GM23338 (cell line): ENCODE data around the gene ZNF787. TPM values are rescaled to one million over a fixed set of nuclear protein-coding genes. Genes with fewer than 3 reads are reported as not detected.

Experiments used
- ATAC-seq: fragments of 200-7000 bp; cut with Tn5 transposase; 3 replicates; pipeline ENCODE4 v1.9.1; 2020
- DNase-seq: peaks from one replicate; pipeline ENCODE4 v3.0.0-alpha.2; 2015; ENCODE audit warnings: low spot score
- H2AFZ ChIP-seq: fragments of 200-600 bp; sonication (generic); 2 replicates; pipeline ENCODE4 v1.8.0; 2016; ENCODE audit warnings: antibody characterized with exemption, mild to moderate bottlenecking, moderate library complexity
- H3F3A ChIP-seq: fragments of 200-600 bp; sonication (generic); replicated peaks from 2 replicates; pipeline ENCODE4 v1.8.0; 2017; ENCODE audit warnings: antibody characterized with exemption, mixed run types, low read depth
- H3K27ac ChIP-seq: fragments of 200-600 bp; sonication (generic); 2 replicates; pipeline ENCODE4 v1.6.1; 2016; ENCODE audit warnings: low read depth
- H3K27me3 ChIP-seq: fragments of 200-600 bp; sonication (generic); 2 replicates; pipeline ENCODE4 v1.8.0; 2016; ENCODE audit warnings: mild to moderate bottlenecking, mixed run types, moderate library complexity; ENCODE audit not compliant: insufficient read depth
- H3K36me3 ChIP-seq: fragments of 200-600 bp; sonication (generic); 2 replicates; pipeline ENCODE4 v1.8.0; 2016; ENCODE audit warnings: mild to moderate bottlenecking; ENCODE audit not compliant: insufficient read depth
- H3K4me1 ChIP-seq: fragments of 200-600 bp; sonication (generic); 2 replicates; pipeline ENCODE4 v1.8.0; 2016; ENCODE audit warnings: mild to moderate bottlenecking, moderate library complexity; ENCODE audit not compliant: insufficient read depth
- H3K4me2 ChIP-seq: fragments of 200-600 bp; sonication (generic); 2 replicates; pipeline ENCODE4 v1.7.1; 2017; ENCODE audit warnings: mixed run types
- H3K4me3 ChIP-seq: fragments of 200-600 bp; sonication (generic); 2 replicates; pipeline ENCODE4 v1.6.1; 2016; ENCODE audit warnings: mixed run types
- H3K79me2 ChIP-seq: fragments of 200-600 bp; sonication (generic); replicated peaks from 2 replicates; pipeline ENCODE4 v1.8.0; 2017; ENCODE audit warnings: mild to moderate bottlenecking; ENCODE audit not compliant: insufficient read depth
- H3K9me2 ChIP-seq: fragments of 200-600 bp; sonication (generic); 2 replicates; pipeline ENCODE4 v1.8.0; 2017; ENCODE audit not compliant: insufficient read depth
- H4K20me1 ChIP-seq: fragments of 200-600 bp; sonication (generic); replicated peaks from 2 replicates; pipeline ENCODE4 v1.8.0; 2017; ENCODE audit warnings: mild to moderate bottlenecking; ENCODE audit not compliant: insufficient read depth
- H3K27ac Mint-ChIP-seq: 2 replicates; pipeline ENCODE4 v1.8.0; 2020; ENCODE audit warnings: inconsistent platforms, mild to moderate bottlenecking, moderate library complexity, mixed read lengths
- H3K27me3 Mint-ChIP-seq: 3 replicates; pipeline ENCODE4 v1.8.0; 2022; ENCODE audit warnings: low read depth, mild to moderate bottlenecking, moderate library complexity, mixed read lengths, inconsistent platforms; ENCODE audit not compliant: insufficient read depth, poor library complexity
- H3K36me3 Mint-ChIP-seq: 3 replicates; pipeline ENCODE4 v1.8.0; 2021; ENCODE audit warnings: low read depth, mild to moderate bottlenecking, inconsistent platforms, moderate library complexity, mixed read lengths
- H3K4me1 Mint-ChIP-seq: 3 replicates; pipeline ENCODE4 v1.8.0; 2020; ENCODE audit warnings: mild to moderate bottlenecking, inconsistent platforms, mixed read lengths
- H3K4me3 Mint-ChIP-seq: 3 replicates; pipeline ENCODE4 v1.8.0; 2021; ENCODE audit warnings: moderate library complexity, mild to moderate bottlenecking, inconsistent platforms, mixed read lengths
- H3K9me3 Mint-ChIP-seq: 3 replicates; pipeline ENCODE4 v1.8.0; 2020; ENCODE audit warnings: moderate library complexity, mild to moderate bottlenecking, inconsistent platforms, mixed read lengths
- CTCF ChIP-seq, 2 experiments: fragments of 200-600 bp in 1 of 2; sonication (generic) in 1 of 2; conservative IDR thresholded peaks; 2 replicates each; pipeline versions ENCODE4 v1.5.1 to v1.6.1; 2016 to 2017; ENCODE audit warnings: antibody characterized with exemption in 2 of 2, low read depth in 2 of 2, mild to moderate bottlenecking in 2 of 2, moderate library complexity in 1 of 2
- EZH2 ChIP-seq: fragments of 200-600 bp; sonication (generic); IDR thresholded peaks from one replicate; pipeline ENCODE4 v1.8.0; 2017; ENCODE audit warnings: antibody characterized with exemption, mild to moderate bottlenecking, low read depth; ENCODE audit not compliant: unreplicated experiment
- EZH2phosphoT487 ChIP-seq: fragments of 200-600 bp; sonication (generic); IDR thresholded peaks from one replicate; pipeline ENCODE4 v1.8.1; 2018; ENCODE audit warnings: antibody characterized with exemption; ENCODE audit not compliant: unreplicated experiment
- JUNB ChIP-seq: IDR thresholded peaks from one replicate; pipeline ENCODE4 v1.6.1; 2016; ENCODE audit warnings: antibody characterized with exemption; ENCODE audit not compliant: unreplicated experiment
- POLR2AphosphoS5 ChIP-seq: IDR thresholded peaks from 2 replicates; pipeline ENCODE4 v1.6.1; 2016; ENCODE audit warnings: antibody characterized with exemption, low read depth
- STAT1 ChIP-seq: IDR thresholded peaks from one replicate; pipeline ENCODE4 v1.6.1; 2016; ENCODE audit warnings: antibody characterized with exemption; ENCODE audit not compliant: unreplicated experiment
- ZNF114 ChIP-seq: fragments of 250-450 bp; sonication (Bioruptor Pico); IDR thresholded peaks from 2 replicates; pipeline ENCODE4 v1.5.0; 2020; ENCODE audit warnings: mild to moderate bottlenecking, moderate library complexity
- polyA plus RNA-seq: library from polyadenylated mRNA; unstranded; fragments of >200 nt; fragmentation: Nextera tagmentation; extraction: Ambion mirVana; gene quantifications from 2 replicates; pipeline ENCODE4 v1.2.1, GENCODE V29; 2016
- total RNA-seq: library from RNA; depleted of rRNA; stranded (reverse); fragments of >200 nt; shearing (Covaris generic); gene quantifications from 2 replicates; pipeline ENCODE4 v1.2.3, GENCODE V29; 2014
- TF ChIP-seq, protein P1 (sequence below): IDR thresholded peaks from 2 replicates; pipeline ENCODE4 v1.6.1; 2016; ENCODE audit warnings: antibody characterized with exemption
- TF ChIP-seq, protein P2 (sequence below): IDR thresholded peaks from one replicate; pipeline ENCODE4 v1.6.1; 2018; ENCODE audit warnings: antibody characterized with exemption; ENCODE audit not compliant: unreplicated experiment

ZNF787 gene
- total and polyA plus RNA-seq, 2 experiments from 2014 or later = 12.5 to 44.6 TPM

DNA sequence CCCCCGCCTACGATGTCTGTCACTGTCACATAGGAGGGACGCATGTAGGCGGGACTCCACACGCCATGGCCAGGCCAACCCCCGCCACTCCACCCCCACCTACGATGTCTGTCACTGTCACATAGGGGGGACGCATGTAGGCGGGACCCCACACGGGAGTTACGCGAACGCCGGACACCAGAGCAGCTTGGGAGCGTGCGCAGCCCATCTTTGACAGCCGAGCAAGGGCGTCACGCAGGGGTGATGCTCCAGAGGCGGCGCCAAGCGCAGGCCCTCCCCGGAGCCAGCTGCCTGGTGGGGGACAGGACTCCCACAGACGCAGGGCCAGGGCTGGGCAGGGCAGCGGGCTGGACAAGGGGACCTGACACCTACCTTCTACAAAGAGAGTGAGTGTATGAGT is 20.0 kb downstream of the ZNF787 start:
- H3K36me3 ChIP-seq = peaks cover 4% of the 10 kb centered on the region; the same call in 1 of the 2 replicates
- ATAC-seq (no peak), DNase-seq (no peak)
- no peak overlapping the region for H3K4me2 ChIP-seq
- Mint-ChIP-seq H3K9me3 (no peaks in the 10 kb centered on the region; the same call in 2 of the 3 replicates), H3K27me3 (peaks cover 12% of the 10 kb centered on the region), H3K36me3 (peaks cover 19% of the 10 kb centered on the region), H3K4me3 (no peak overlapping the region), H3K4me1 (peaks cover 12% of the 10 kb centered on the region), H3K27ac (no peak overlapping the region)
- peaks cover 65% of the 10 kb centered on the region for H3K79me2 ChIP-seq
- H2AFZ ChIP-seq = no peak overlapping the region
- 0 out of 2 replicates have a peak, but pooled peaks cover 3% of the 10 kb centered on the region for H3F3A ChIP-seq
- H3K27me3 ChIP-seq = no peaks in the 10 kb centered on the region
- H3K4me1 ChIP-seq = peaks cover 4% of the 10 kb centered on the region
- H3K27ac ChIP-seq = no peak overlapping the region
- H4K20me1 ChIP-seq = peaks cover 4% of the 10 kb centered on the region
- H3K9me2 ChIP-seq = no peaks in the 10 kb centered on the region
- H3K4me3 ChIP-seq = no peak overlapping the region
- TF ChIP-seq POLR2AphosphoS5 (no peak), EZH2 (no peak), CTCF (conservative IDR thresholded peaks at IDR 0.05; ENCODE audit: low read depth in 2 of 2) (no peak), STAT1 (no peak)

DNA sequence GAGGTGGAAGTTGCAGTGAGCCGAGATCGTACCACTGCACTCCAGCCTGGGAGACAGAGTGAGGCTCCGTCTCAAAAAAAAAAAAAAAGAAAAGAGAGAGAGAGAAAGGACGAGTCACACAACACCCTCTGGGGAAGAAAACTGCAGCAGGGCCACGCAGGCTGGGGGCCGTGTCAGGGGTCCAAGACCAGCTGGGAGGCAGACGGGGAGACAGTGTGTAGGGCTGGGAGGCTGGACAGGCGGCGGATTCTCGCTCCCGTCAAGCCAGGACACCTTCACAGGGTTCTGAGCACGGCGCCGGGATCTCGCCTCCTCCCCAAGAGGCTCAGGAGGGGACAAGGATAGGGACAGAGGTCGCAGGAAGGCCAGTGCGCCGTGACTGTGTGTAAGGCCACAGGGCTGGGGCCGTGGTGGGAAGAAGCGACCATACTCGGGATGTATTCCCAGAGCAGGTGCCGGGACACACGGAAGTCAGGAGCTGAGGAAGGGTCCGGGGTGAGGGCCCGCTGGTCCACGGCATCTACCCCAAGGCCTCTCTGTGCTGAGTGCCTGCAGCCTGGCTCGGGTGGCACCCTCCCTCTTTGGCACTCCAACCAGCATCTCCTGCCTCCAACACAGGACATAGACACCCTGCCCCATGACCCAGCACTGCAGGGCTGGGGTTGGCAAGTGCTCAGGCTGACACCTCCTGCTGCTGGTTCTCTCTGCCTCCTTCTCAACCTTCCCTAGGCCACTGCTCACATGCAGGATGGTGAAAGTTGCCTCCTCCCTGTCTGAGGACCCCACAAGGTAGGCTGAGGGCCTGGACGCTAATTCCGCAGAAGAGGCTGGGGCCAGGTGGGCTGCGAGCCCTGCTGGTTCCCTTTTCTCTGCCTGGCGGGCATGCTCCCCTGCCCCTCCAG is 21.2 kb downstream of the ZNF787 start:
- no peak overlapping the region for H3K4me3 ChIP-seq
- H3K27me3 Mint-ChIP-seq = peaks cover 10% of the 10 kb centered on the region
- no peak overlapping the region for H3K27ac ChIP-seq
- H4K20me1 ChIP-seq = peaks cover 7% of the 10 kb centered on the region
- ATAC-seq (no peak), DNase-seq (no peak)
- H3F3A ChIP-seq = no peaks in the 10 kb centered on the region
- no peak overlapping the region for H3K27ac Mint-ChIP-seq
- no peak overlapping the region for H2AFZ ChIP-seq
- no peaks in the 10 kb centered on the region for H3K27me3 ChIP-seq
- no peaks in the 10 kb centered on the region; the same call in none of the 3 replicates for H3K9me3 Mint-ChIP-seq
- H3K4me1 ChIP-seq = no peaks in the 10 kb centered on the region
- H3K4me2 ChIP-seq = no peak overlapping the region
- peaks cover 30% of the 10 kb centered on the region for H3K36me3 Mint-ChIP-seq
- H3K4me3 Mint-ChIP-seq = no peak overlapping the region
- H3K36me3 ChIP-seq = peaks cover 4% of the 10 kb centered on the region; the same call in 1 of the 2 replicates
- peaks cover 2% of the 10 kb centered on the region; the same call in 2 of the 3 replicates for H3K4me1 Mint-ChIP-seq
- H3K79me2 ChIP-seq = peaks cover 65% of the 10 kb centered on the region
- no peaks in the 10 kb centered on the region for H3K9me2 ChIP-seq
- TF ChIP-seq, protein P1, sequence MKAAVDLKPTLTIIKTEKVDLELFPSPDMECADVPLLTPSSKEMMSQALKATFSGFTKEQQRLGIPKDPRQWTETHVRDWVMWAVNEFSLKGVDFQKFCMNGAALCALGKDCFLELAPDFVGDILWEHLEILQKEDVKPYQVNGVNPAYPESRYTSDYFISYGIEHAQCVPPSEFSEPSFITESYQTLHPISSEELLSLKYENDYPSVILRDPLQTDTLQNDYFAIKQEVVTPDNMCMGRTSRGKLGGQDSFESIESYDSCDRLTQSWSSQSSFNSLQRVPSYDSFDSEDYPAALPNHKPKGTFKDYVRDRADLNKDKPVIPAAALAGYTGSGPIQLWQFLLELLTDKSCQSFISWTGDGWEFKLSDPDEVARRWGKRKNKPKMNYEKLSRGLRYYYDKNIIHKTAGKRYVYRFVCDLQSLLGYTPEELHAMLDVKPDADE = no peak
- TF ChIP-seq POLR2AphosphoS5 (no peak), STAT1 (no peak), ZNF114 (CRISPR knock-in tag) (no peak), EZH2 (no peak), CTCF (conservative IDR thresholded peaks at IDR 0.05; ENCODE audit: low read depth in 2 of 2) (no peak), JUNB (no peak), EZH2phosphoT487 (no peak)
- TF ChIP-seq, protein P2, sequence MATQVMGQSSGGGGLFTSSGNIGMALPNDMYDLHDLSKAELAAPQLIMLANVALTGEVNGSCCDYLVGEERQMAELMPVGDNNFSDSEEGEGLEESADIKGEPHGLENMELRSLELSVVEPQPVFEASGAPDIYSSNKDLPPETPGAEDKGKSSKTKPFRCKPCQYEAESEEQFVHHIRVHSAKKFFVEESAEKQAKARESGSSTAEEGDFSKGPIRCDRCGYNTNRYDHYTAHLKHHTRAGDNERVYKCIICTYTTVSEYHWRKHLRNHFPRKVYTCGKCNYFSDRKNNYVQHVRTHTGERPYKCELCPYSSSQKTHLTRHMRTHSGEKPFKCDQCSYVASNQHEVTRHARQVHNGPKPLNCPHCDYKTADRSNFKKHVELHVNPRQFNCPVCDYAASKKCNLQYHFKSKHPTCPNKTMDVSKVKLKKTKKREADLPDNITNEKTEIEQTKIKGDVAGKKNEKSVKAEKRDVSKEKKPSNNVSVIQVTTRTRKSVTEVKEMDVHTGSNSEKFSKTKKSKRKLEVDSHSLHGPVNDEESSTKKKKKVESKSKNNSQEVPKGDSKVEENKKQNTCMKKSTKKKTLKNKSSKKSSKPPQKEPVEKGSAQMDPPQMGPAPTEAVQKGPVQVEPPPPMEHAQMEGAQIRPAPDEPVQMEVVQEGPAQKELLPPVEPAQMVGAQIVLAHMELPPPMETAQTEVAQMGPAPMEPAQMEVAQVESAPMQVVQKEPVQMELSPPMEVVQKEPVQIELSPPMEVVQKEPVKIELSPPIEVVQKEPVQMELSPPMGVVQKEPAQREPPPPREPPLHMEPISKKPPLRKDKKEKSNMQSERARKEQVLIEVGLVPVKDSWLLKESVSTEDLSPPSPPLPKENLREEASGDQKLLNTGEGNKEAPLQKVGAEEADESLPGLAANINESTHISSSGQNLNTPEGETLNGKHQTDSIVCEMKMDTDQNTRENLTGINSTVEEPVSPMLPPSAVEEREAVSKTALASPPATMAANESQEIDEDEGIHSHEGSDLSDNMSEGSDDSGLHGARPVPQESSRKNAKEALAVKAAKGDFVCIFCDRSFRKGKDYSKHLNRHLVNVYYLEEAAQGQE = no peak
